Endothelial cell of umbilical vein (primary cell): ENCODE measurements around the gene SWAP70. TPM values are rescaled to one million over a fixed set of nuclear protein-coding genes. Genes with fewer than 3 reads are reported as not detected.

ENCODE experiments used
- BruUV-seq: library from RNA; stranded (reverse); fragments of 400-500 nt; replicated peaks from 2 replicates; lab custom pipeline; 2021; lab: Mats Ljungman, UMichigan
- CTCF ChIA-PET: fragments of 300-600, 350-600 bp; sonication (Branson Sonifier 250); formaldehyde crosslinking; loops from one replicate; lab custom pipeline; 2021; ENCODE audit warnings: antibody characterized with exemption, inconsistent platforms; lab: Charles Lee
- POLR2A ChIA-PET: fragments of 300-600, 350-600 bp; sonication (Branson Sonifier 250); formaldehyde crosslinking; loops from one replicate; lab custom pipeline; 2021; ENCODE audit warnings: antibody characterized with exemption, inconsistent platforms; lab: Charles Lee
- DNase-seq: peaks from one replicate; pipeline ENCODE4 v3.0.0-alpha.2; 2011; ENCODE audit warnings: low read depth, low spot score
- FAIRE-seq: peaks from 2 replicates; lab custom pipeline; 2011; peaks lifted over from hg19 to GRCh38; lab: Jason Lieb, UNC
- H2AFZ ChIP-seq: 2 replicates; pipeline ENCODE4 v1.6.0; 2012; ENCODE audit warnings: low read depth, low read length, control low read depth, inconsistent platforms
- H3K27ac ChIP-seq: 2 replicates; pipeline ENCODE4 v1.5.1; 2011; ENCODE audit warnings: low read depth, mild to moderate bottlenecking, control low read depth, low read length, moderate library complexity; ENCODE audit not compliant: insufficient read depth
- H3K27me3 ChIP-seq, 2 experiments: 2 replicates each; pipeline versions ENCODE4 v1.6.0 to v1.6.1; 2011; ENCODE audit warnings: low read length in 2 of 2, mixed read lengths in 1 of 2; ENCODE audit not compliant: control insufficient read depth in 2 of 2, insufficient read depth in 2 of 2
- H3K36me3 ChIP-seq, 2 experiments: 2 replicates in 1 of 2; 3 replicates in 1 of 2; pipeline ENCODE4 v1.5.1; 2011; ENCODE audit warnings: low read length in 2 of 2, mild to moderate bottlenecking in 1 of 2, moderate library complexity in 1 of 2; ENCODE audit not compliant: control insufficient read depth in 2 of 2, insufficient read depth in 2 of 2; ENCODE audit errors: extremely low read depth in 1 of 2
- H3K4me1 ChIP-seq: 3 replicates; pipeline ENCODE4 v1.5.1; 2011; ENCODE audit warnings: mild to moderate bottlenecking, low read length; ENCODE audit not compliant: control insufficient read depth, insufficient read depth; ENCODE audit errors: extremely low read depth
- H3K4me2 ChIP-seq: 2 replicates; pipeline ENCODE4 v1.6.1; 2011; ENCODE audit warnings: low read length, control low read depth, mixed read lengths; ENCODE audit not compliant: insufficient read depth
- H3K4me3 ChIP-seq, 3 experiments: fragments of 200-600 bp in 1 of 3; sonication (generic), shearing (Covaris generic) in 1 of 3; replicated peaks in 1 of 3; 2 replicates each; pipeline ENCODE4 v1.5.1; 2011 to 2016; ENCODE audit warnings: control low read depth in 3 of 3, low read length in 3 of 3, mild to moderate bottlenecking in 2 of 3, inconsistent platforms in 1 of 3, low read depth in 1 of 3, moderate library complexity in 1 of 3; ENCODE audit not compliant: insufficient read depth in 1 of 3
- H3K79me2 ChIP-seq: 2 replicates; pipeline ENCODE4 v1.6.0; 2012; ENCODE audit warnings: low read length, inconsistent platforms; ENCODE audit not compliant: control insufficient read depth, insufficient read depth
- H3K9ac ChIP-seq: replicated peaks from 2 replicates; pipeline ENCODE3; 2011; ENCODE audit warnings: low read length, control low read depth; ENCODE audit not compliant: insufficient read depth; ENCODE audit errors: extremely low read depth
- H3K9me1 ChIP-seq: replicated peaks from 3 replicates; pipeline ENCODE4 v1.6.0; 2011; ENCODE audit warnings: mild to moderate bottlenecking, low read length; ENCODE audit not compliant: control insufficient read depth, insufficient read depth; ENCODE audit errors: extremely low read depth
- H3K9me3 ChIP-seq: replicated peaks from 2 replicates; pipeline ENCODE4 v1.5.1; 2012; ENCODE audit warnings: low read length, inconsistent platforms; ENCODE audit not compliant: control insufficient read depth, insufficient read depth
- H4K20me1 ChIP-seq: replicated peaks from 2 replicates; pipeline ENCODE3; 2011; ENCODE audit warnings: mild to moderate bottlenecking, low read length; ENCODE audit not compliant: control insufficient read depth, insufficient read depth; ENCODE audit errors: extremely low read depth
- EZH2 ChIP-seq: IDR thresholded peaks from 2 replicates; pipeline ENCODE4 v1.6.1; 2012; ENCODE audit warnings: borderline replicate concordance, low read depth, mild to moderate bottlenecking, moderate library complexity, low read length, inconsistent platforms; ENCODE audit not compliant: severe bottlenecking
- FOS ChIP-seq: IDR thresholded peaks from 2 replicates; pipeline ENCODE4 v1.6.1; 2011; ENCODE audit warnings: mild to moderate bottlenecking, low read length, moderate library complexity, borderline replicate concordance; ENCODE audit not compliant: insufficient read depth
- GATA2 ChIP-seq: IDR thresholded peaks from 2 replicates; pipeline ENCODE4 v1.7.0; 2011; ENCODE audit warnings: low read depth, mild to moderate bottlenecking, moderate library complexity, mixed read lengths, low read length; ENCODE audit not compliant: insufficient read length, insufficient read depth
- JUN ChIP-seq: IDR thresholded peaks from 2 replicates; pipeline ENCODE4 v1.6.1; 2011; ENCODE audit warnings: borderline replicate concordance, low read depth; ENCODE audit not compliant: insufficient read length, insufficient read depth
- MYC ChIP-seq: IDR thresholded peaks from one replicate; pipeline ENCODE4 v1.6.1; 2011; ENCODE audit warnings: mild to moderate bottlenecking, low read depth, low read length
- POLR2A ChIP-seq: IDR thresholded peaks from 2 replicates; pipeline ENCODE4 v1.6.1; 2012; ENCODE audit warnings: low read depth, mild to moderate bottlenecking, control low read depth, low read length
- POLR2AphosphoS5 ChIP-seq: IDR thresholded peaks from 2 replicates; pipeline ENCODE4 v1.6.1; 2012; ENCODE audit warnings: low read depth, mild to moderate bottlenecking, control low read depth, low read length, moderate library complexity; ENCODE audit not compliant: insufficient read depth
- dilution Hi-C: fragments of 300-500 bp; cut with MboI; formaldehyde crosslinking; loops from one replicate; pipeline ENCODE4 v1.15.0; 2019; ENCODE audit warnings: low sequenced_read_pairs; ENCODE audit not compliant: extremely low pct_ligation_motif_present
- intact Hi-C: fragments of 100-400 bp; cut with micrococcal nuclease; formaldehyde crosslinking; loops from one replicate; pipeline ENCODE4 v1.10.0; 2022
- polyA plus RNA-seq, 4 experiments: library from polyadenylated mRNA; depleted of rRNA in 3 of 4; stranded (reverse) in 3 of 4; unstranded in 1 of 4; fragments of >200 nt; gene quantifications; 2 replicates each; pipeline versions ENCODE4 v1.2.1 to v1.2.3, GENCODE V29; 2011 to 2012; ENCODE audit warnings: missing spikeins in 1 of 4
- total RNA-seq: library from RNA; stranded (reverse); gene quantifications from 2 replicates; pipeline ENCODE4 v1.2.3, GENCODE V29; 2021
- TF ChIP-seq, protein P1 (sequence below): IDR thresholded peaks from 2 replicates; pipeline ENCODE4 v1.6.1; 2011; ENCODE audit not compliant: insufficient read depth, insufficient read length
- TF ChIP-seq, protein P2 (sequence below), 2 donors: IDR thresholded peaks; 1 replicate in 1 of 2; 2 replicates in 1 of 2; pipeline ENCODE4 v1.5.1; 2011; ENCODE audit warnings: low read length in 2 of 2, mild to moderate bottlenecking in 2 of 2, moderate library complexity in 2 of 2, control low read depth in 1 of 2, inconsistent platforms in 1 of 2, low read depth in 1 of 2; ENCODE audit not compliant: insufficient read depth in 1 of 2; ENCODE audit errors: extremely low read depth in 1 of 2

Gene SWAP70
- total and polyA plus RNA-seq, 2 donors (not counting 3 experiments of a cell fraction or from before 2014, with no cell fraction given), result 52.5 to 165 TPM

DNA sequence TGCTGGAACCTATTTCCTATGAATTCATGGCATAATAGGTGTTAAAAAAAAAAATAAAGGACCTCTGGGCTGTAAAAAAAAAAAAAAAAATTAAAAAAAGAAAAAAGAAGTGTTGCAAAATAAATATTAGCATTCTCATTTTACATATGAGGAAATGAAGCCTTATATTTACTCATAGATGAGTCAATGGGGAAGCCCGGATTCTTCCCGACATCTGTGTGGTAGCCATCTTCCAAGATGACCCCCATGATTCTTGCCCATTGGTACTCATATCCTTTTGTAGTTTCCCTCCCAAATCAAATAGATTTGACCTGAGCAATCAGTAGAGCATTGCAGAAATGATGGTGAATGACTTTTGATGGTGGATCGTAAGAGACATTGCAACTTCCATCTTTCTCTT is 3.0 kb upstream of the SWAP70 start:
- DNase-seq (peak; percentile 39), FAIRE-seq (no peak)

More for the DNA sequence above, 3.0 kb upstream of the SWAP70 start:
- no peak overlapping the region for H3K9ac ChIP-seq
- no peaks in the 10 kb centered on the region for H3K36me3 ChIP-seq
- H4K20me1 ChIP-seq, result no peaks in the 10 kb centered on the region
- CTCF ChIA-PET, result interaction anchor here (0.7 kb wide), 1 partner anchor 30 kb away, joined by 3 read pairs; no protein-coding TSS in a partner anchor
- no peak overlapping the region for H3K27ac ChIP-seq
- POLR2A ChIA-PET, result no interaction called here
- dilution Hi-C loops, result no loop called here
- intact Hi-C loops, result loop anchor here (5.0 kb wide), 1 partner anchor 881 kb away; the partner anchor contains the start of gene RNF141
- no peaks in the 10 kb centered on the region for H3K9me1 ChIP-seq
- H3K4me1 ChIP-seq, result peaks cover 6% of the 10 kb centered on the region
- H2AFZ ChIP-seq, result peak overlapping the region; percentile 13
- BruUV-seq, result no TSS peak
- no peak overlapping the region for H3K4me2 ChIP-seq
- H3K9me3 ChIP-seq, result no peaks in the 10 kb centered on the region
- H3K79me2 ChIP-seq, result peaks cover 22% of the 10 kb centered on the region
- H3K4me3 ChIP-seq, result no peak overlapping the region
- H3K27me3 ChIP-seq, result no peaks in the 10 kb centered on the region
- TF ChIP-seq, protein P1, sequence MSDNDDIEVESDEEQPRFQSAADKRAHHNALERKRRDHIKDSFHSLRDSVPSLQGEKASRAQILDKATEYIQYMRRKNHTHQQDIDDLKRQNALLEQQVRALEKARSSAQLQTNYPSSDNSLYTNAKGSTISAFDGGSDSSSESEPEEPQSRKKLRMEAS, result no peak
- TF ChIP-seq GATA2 (no peak), FOS (no peak), MYC (no peak), JUN (no peak), POLR2A (no peak), POLR2AphosphoS5 (no peak), EZH2 (no peak)
- TF ChIP-seq, protein P2, sequence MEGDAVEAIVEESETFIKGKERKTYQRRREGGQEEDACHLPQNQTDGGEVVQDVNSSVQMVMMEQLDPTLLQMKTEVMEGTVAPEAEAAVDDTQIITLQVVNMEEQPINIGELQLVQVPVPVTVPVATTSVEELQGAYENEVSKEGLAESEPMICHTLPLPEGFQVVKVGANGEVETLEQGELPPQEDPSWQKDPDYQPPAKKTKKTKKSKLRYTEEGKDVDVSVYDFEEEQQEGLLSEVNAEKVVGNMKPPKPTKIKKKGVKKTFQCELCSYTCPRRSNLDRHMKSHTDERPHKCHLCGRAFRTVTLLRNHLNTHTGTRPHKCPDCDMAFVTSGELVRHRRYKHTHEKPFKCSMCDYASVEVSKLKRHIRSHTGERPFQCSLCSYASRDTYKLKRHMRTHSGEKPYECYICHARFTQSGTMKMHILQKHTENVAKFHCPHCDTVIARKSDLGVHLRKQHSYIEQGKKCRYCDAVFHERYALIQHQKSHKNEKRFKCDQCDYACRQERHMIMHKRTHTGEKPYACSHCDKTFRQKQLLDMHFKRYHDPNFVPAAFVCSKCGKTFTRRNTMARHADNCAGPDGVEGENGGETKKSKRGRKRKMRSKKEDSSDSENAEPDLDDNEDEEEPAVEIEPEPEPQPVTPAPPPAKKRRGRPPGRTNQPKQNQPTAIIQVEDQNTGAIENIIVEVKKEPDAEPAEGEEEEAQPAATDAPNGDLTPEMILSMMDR (IDR thresholded peaks at IDR 0.05; ENCODE audit: extremely low read depth in 1 of 2, insufficient read depth in 1 of 2, low read depth in 1 of 2, low read length in 2 of 2), result no peak
